Stimulated activated CD8-positive, alpha-beta memory T cell treated with anti-CD3 and anti-CD28 coated beads, Interleukin-12 subunit alpha, Interleukin-12 subunit beta, amount 100 ng/mL, for 24 hours (primary cell): ENCODE results near the gene PRUNE1.

Experiments used
- DNase-seq: peaks from one replicate; pipeline ENCODE4 v3.0.0-alpha.2; 2020; ENCODE audit errors: extremely low read depth

PRUNE1 gene

DNA sequence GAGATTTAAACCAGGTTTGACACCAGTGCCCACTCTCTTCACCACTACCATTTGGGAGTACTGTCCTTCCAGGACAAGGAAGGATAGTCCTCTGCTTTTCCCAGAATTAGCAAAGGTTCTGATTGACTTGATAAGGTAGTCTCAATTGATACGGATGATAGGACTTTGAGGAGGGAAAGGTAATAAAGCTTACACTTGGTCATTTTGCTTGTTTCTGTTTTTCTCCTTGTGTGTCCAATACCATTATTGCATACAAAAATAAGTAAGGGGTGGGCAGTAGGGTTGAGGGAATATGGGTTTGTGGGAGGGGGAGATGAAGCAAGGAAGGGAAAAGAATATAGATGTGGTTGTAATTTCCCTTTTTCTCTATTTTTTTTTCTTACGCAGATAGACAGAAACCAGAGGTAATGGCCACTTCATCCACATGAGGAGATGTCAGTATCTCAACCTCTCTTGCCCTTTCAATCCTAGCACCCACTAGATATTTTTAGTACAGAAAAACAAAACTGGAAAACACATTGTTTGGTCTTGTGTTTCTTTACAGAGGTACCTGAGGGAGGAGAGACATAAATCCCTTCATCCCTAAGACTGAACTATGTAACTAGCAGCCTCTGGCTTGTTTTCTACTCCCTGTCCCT, 41.9 kb downstream of the PRUNE1 start:
- DNase-seq, result no peak

DNA sequence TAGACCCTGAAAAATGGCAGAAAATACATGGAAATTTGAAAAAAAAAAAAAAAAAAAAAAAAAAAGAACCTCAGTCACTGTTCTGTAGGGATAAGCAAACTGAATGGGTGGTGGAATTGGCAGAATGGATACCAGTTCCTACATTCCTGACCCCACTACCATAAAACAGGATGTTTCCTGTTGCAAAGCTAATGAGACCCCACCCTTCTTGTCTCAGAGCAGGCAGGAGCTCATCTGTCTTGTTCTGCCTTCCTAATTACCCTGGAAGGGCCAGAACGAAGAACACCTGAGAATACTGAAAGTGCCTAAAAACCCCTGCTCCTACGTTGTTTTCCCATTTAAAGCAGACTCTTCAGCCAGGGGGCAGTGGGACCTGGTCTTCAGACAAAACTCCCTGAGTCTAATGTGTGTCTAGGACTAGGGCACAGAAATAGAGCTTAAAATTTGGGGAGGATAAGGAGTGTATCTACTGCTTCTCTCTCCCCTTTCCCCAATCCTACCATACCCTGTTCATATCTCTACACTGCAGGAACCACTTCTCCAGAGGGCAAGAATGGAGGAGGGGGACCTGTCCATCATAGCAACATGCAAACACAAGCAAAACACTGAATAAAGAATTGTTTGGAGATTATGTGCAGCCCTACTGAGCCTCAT, 43.2 kb downstream of the PRUNE1 start:
- DNase-seq, result no peak

DNA sequence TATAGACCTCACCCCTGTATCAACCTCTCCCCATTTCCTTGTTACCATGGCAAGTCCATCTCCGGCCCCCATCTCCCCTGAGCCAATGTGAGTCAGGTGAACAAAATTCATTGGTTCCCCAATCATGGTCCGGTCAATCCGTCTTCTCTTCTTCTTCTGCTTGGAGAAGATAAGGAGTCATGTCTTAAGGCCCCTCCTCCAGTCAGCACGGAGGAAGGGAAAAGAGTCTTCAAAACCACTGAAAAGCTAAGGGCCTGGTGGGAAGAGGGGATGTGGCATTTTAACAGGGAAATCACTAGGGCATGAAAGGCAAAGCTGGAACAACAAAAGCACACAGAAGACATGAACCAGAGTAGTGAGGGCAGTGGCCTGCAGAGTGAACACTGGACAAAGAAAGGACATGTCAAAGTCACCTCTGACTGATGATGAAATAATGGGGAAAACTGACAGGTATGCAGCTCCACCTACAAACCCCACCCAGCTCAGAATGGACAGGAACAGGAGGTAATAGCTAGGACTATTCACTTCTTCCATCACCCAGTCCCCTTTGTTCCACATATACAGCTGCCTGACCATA, 46.8 kb downstream of the PRUNE1 start:
- no peak for DNase-seq

DNA sequence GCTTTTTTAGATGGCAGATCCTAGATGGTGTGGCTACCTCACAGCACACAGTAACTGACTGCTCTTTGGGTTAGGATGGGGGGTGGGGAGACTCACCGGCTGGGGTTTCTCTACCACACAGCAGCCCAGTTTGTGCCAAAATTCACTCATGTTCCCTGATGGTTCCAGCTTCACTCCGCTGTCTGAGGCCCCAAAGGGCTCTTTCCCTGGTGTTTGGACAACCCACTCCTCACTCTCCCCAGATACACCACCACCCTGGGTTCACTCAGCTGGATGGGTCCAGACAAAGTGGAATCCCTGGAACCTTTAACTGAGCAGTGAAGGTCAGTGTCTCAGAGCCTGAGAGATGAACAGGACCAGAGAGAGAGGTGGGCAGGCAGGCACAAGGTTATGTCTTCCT, 47.3 kb downstream of the PRUNE1 start:
- DNase-seq, result no peak

DNA sequence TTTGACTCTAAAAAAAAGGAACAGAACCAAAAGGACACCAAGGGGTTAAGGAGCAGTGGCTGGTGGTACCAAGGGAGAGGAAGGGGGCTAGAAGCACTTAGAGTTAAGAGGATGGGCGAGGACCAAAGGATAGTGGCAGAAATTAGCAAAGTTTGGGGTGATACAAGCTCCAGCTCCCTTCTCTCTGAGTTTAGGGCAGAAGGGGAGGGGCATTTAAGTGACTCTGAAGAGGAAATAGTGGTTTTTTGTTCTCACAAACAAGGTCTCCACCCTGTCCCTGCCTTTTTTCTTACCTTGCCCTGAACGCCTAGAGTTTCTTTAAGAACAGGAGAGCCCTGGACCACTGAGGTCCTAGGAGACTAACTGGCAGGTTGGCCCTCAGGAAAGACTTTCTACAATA, 47.9 kb downstream of the PRUNE1 start:
- DNase-seq, result no peak

DNA sequence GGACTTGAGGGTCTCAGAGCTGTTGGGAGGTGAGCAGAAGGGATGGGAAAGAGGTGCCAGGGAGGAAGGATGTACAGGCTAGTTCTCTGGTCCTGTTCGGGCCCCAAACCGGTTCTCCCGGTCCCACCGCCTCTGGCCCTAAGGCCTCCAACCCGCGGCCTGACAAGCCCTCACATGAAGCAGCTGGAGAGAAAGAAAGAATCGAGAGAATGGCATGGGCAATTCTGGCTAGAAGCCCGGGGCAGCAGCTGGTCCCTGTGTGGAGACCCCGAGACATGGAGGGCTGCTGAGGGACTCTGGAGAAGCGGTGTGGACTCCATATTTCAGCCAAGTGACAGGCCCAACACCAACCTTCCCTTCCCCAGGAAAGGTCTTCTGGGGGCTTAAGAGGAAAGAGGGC, 50.4 kb downstream of the PRUNE1 start:
- DNase-seq, result no peak

DNA sequence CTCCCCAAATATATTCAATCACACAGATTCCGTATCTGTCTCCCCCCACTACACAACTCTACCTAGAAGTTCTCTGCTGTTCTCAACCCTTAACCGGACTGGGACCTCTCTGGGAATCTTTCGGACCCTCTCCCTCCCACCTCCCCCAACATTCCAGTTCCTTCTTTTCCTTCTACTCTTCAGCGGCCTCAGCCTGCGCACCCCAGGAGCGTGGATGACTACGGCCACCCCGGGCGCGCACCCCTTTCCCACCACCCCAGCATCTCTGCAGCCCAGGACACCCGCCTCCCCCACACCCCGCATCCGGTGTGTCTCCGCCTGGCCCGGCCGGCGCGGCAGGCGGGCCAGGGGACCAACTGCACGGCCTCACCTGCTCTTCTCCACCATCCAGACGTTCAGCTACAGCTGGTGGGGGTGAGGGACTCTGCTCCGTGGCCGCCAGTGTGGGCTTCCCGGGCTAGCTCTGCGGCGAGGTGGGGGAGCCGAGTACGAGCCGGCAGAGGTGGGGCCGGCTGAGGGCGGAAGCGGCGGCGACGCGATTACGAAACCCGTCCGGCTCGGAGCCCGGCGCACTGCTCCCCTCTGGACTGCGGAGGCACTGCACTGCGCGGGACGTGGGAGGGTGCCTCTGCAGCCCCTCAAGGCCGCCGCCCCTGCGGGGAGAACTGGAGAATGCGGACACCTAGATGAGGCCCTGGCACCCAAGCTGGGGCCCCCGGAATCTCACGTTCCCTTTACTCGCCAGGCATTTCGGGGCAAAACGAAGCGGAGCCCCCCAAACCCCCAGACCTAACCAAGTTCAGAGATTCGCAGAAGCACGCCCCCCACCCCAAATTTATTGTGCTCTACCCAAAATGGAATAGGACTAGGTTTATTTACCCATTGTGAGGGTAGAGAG, 51.1 kb downstream of the PRUNE1 start, which contains the start of gene CDC42SE1:
CDC42SE1 (minus strand) TSS at position 514 of the 898 bp plus-strand sequence. CDS start 3,892 bp downstream, outside the sequence.
- DNase-seq, result peak; percentile 62

DNA sequence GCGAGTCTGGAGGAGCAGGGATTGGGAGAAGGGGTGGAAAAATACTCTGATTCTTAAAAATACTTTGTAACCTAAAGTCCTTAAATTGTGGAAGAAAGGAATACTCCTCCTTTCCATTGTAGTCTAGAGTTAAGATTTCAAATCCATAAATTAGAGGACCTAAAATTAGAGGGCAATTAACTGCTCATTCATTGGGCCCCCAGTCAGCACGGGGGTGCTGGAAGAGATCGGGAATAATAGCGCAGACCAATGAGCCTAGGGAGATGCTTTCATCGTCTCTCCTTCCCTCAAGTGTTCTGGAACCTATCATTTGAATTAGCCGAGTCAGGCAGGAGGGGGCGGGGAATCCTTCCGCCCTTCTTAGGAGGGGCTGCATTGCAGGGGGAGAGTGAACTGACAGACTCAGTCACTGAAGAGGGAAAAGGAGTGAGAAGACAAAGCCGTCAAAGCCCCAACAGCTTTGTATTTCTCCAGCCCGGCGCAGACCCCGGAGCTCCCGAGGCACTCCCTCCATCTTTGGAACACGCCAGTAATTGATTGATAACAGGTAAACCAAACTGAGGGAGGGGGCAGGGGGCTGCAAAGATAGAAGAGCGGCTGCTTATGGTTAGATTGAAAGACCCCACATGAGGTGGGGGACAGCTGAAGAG, 51.9 kb downstream of the PRUNE1 start, which contains the start of gene MLLT11:
MLLT11 (plus strand) TSS at position 391 of the 650 bp plus-strand sequence. CDS start 6,828 bp downstream, outside the sequence.
- DNase-seq, result no peak

DNA sequence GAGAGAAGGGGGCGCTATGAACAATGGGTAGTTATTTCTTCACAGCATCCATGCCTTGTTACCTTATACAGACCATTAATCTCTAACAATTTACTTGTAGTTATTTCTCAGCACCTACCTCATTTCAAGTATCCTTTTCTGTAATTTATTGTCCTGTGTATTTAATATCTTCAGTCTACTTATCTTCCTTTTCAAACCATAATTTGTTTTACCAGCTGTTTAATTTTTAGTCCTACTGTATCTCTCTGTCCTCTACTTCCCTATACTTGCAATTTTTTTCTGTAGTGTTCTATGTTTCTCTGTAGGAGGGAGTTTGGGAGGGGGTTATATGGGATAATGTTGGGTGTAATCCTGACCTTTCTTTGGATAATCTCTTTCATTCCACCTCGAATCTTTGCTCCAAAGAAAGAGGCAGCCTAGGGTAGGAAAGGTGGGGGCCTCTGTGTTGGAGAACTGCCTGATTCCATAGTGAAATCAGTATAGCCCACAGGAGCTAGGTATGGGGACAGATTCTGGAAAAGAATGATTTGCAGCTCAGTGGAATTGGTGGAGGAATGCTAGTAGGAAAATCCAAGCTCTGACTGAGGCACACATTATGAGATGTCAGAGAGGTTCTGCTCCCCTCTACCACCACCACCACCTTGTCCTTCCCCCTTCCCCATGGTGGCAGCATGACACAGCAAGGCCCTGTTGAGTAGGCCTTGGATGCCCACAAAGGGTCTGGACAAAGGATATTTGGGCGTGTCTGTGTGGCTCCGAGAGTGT, 52.6 kb downstream of the PRUNE1 start:
- no peak for DNase-seq

DNA sequence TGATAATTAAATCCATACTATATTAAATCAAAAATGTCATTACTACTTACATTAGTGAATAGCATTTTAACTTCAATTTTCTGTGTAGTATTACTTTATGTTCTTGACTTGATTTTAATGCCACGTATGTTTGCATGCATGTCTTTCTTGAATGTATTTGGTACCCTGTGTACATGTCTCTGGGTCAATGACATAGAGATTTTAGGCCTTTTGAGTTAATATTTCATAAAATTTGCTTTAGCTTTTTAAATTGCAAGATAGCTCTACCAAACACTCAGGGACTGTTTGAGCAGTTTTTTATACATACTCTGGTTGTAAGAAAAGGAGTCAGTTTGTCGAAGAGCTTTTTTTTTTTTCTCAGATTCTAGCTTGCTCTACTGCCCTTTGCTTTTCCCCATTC, 53.5 kb downstream of the PRUNE1 start:
- DNase-seq, result no peak

DNA sequence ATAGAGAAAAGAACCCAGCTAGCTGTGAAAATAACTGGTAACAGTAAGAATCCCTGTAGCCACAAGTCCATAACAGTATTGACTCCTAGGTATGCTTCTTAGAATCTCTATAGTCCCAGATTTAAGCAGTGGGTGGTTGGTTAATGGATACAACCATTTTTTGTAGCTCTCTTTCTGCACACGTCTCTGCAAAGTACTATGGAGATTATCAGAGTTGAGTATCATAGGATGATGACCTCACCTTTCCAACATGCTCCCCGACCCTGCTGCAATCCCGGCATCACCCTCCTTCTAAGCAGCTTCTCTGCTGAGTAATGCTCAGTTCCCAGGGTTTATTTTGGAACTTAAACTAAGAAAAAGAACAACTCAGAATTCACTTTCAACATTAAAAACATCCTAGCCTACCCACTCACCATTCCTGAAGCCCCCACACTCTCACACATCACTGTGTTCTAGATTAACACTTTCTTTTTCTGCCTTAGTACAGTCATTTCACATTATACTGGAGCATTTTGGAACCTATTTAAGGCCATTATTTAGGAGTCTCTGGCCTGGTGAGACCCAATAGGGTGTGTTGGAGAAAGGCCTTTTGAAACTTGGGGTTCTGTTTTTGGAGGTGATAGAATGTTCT, 54.6 kb downstream of the PRUNE1 start:
- no peak for DNase-seq

DNA sequence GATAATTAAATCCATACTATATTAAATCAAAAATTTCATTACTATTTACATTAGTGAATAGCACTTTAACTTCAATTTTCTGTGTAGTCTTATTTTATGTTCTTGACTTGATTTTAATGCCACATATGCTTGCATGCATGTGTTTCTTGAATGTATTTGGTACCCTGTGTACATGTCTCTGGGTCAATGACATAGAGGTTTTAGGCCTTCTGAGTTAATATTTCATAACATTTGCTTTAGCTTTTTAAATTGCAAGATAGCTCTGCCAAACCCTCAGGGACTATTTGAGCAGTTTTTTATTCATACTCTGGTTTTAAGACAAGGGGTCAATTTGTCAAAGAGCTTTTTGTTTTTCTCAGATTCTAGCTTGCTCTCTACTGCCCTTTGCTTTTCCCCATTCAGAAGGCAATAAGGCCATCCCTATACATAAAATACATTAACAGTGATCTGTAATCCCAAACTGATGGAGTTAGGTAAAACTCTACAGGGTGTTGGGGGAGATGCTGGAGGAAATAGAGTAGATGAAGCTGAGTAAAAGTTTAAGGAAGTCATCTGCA, 56.9 kb downstream of the PRUNE1 start:
- DNase-seq, result no peak

DNA sequence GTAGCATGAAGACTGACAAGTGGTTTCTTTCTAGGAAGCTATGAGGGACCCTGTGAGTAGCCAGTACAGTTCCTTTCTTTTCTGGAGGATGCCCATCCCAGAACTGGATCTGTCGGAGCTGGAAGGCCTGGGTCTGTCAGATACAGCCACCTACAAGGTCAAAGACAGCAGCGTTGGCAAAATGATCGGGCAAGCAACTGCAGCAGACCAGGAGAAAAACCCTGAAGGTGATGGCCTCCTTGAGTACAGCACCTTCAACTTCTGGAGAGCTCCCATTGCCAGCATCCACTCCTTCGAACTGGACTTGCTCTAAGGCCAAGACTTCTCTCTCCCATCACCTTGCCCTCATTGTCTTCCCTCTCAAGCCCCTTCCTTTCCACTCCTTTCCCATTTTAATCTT, 58.9 kb downstream of the PRUNE1 start:
- no peak for DNase-seq

DNA sequence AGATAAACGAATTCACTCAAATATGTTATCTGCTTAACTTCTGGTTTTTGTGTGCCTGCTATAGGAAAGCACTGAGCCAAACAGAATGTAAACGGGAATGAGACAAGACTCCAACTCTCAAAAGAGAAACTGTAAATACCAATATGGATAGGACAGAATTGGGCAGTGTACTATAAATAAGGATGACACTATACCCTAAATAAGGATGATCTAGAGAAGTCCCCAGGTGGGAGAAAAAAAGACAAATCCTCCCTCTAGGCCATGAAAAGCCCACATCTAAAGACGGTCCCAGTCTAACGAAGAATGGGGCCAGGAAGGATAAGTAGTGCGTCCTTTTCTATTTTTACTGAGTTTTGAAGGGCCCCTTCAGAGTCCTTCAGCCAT, 60.8 kb downstream of the PRUNE1 start:
- DNase-seq, result no peak

DNA sequence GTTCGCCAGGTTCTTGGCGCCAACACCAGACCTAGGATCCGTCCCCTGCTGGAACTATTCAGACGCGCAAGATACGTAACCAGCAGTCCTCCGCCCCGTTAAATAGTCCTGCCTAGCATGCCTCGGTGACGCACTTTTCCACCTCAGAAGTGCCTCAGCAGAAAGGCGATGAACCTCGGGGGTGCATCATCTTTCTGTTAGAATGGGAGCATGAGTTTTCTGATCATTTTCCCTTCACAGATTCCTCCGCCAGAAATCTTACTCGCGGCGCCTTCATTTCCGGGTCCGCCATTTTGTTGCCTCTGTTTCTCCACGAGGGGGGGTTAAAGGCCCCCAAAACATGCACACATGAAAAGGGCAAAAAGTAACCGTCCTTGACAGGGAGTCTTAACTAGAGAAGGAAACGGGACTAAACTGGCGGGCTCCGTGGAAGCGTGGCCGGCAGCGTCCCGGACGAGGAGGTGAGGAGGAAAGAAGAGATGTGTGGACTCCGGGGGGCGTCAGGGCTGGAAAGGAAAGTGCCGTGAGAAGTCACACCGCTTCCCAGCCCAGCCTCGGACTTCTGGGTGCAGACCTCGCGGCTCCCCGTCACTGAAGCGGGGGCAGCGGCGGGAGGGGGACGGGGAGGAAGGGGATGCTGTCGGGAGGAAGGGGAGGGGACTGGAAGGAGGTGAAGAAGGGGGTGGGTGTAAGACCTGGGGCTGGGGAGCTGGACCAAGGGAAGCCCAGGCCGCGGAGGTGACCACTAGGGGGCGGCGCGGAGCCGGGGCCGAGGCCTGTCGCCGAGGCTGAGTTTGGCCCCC, 62.4 kb downstream of the PRUNE1 start, which contains the start of gene GABPB2:
GABPB2 (plus strand) TSS at position 288 of the 803 bp plus-strand sequence. CDS start 17,429 bp downstream, outside the sequence.
- peak; percentile 65 for DNase-seq

DNA sequence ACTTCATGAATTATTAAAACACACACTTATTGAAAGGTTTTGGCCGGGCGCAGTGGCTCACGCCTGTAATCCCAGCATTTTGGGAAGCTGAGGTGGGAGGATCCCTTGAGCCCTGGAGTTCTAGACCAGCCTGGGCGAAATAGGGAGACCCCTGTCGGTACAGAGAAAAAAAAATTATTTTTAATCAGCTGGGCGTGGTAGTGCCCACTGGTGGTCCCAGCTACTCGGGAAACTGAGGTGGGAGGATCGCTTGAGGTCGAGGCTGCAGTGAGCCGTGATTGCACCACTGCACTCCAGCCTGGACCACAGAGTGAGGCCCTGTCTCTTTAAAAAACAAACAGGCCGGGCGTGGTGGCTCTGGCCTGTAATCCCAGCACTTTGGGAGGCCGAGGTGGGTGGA, 64.0 kb downstream of the PRUNE1 start:
- no peak for DNase-seq
